H9 (cell line): ENCODE data around the gene GM2A. TPM values are rescaled to one million over a fixed set of nuclear protein-coding genes. Genes with fewer than 3 reads are reported as not detected.

Experiments
- DNase-seq: peaks from one replicate; pipeline ENCODE4 v3.0.0-alpha.2; 2017
- H2AFZ ChIP-seq: one replicate; pipeline ENCODE4 v1.6.1; 2013; ENCODE audit warnings: mild to moderate bottlenecking, low read length, control low read depth, moderate library complexity
- H2AK5ac ChIP-seq: 2 replicates; pipeline ENCODE4 v1.6.1; 2013; ENCODE audit warnings: low read length, control low read depth, mixed read lengths; ENCODE audit not compliant: insufficient read length
- H2BK120ac ChIP-seq: one replicate; pipeline ENCODE4 v1.6.1; 2013; ENCODE audit warnings: low read depth, mild to moderate bottlenecking, low read length, control low read depth, inconsistent platforms; ENCODE audit not compliant: poor library complexity, severe bottlenecking
- H2BK12ac ChIP-seq: 2 replicates; pipeline ENCODE4 v1.6.1; 2013; ENCODE audit warnings: low read length, control low read depth, mixed read lengths, low read depth; ENCODE audit not compliant: insufficient read length
- H2BK15ac ChIP-seq: 2 replicates; pipeline ENCODE4 v1.6.1; 2013; ENCODE audit warnings: low read depth, low read length, control low read depth
- H2BK20ac ChIP-seq: one replicate; pipeline ENCODE4 v1.6.1; 2013; ENCODE audit warnings: low read depth, mild to moderate bottlenecking, low read length, control low read depth, inconsistent platforms; ENCODE audit not compliant: poor library complexity, severe bottlenecking
- H2BK5ac ChIP-seq: 2 replicates; pipeline ENCODE4 v1.6.1; 2013; ENCODE audit warnings: low read length, control low read depth, mixed read lengths; ENCODE audit not compliant: insufficient read length
- H3K14ac ChIP-seq: 2 replicates; pipeline ENCODE4 v1.6.1; 2013; ENCODE audit warnings: low read length, control low read depth; ENCODE audit not compliant: insufficient read depth
- H3K18ac ChIP-seq: 2 replicates; pipeline ENCODE4 v1.6.1; 2013; ENCODE audit warnings: low read depth, mild to moderate bottlenecking, mixed read lengths, low read length, control low read depth; ENCODE audit not compliant: insufficient read length
- H3K23ac ChIP-seq: 2 replicates; pipeline ENCODE4 v1.6.1; 2013; ENCODE audit warnings: low read length, control low read depth, mixed read lengths, low read depth; ENCODE audit not compliant: insufficient read length
- H3K23me2 ChIP-seq: 2 replicates; pipeline ENCODE4 v1.6.1; 2013; ENCODE audit warnings: low read depth, mild to moderate bottlenecking, mixed read lengths, low read length, control low read depth; ENCODE audit not compliant: insufficient read length, poor library complexity, severe bottlenecking
- H3K27ac ChIP-seq: 2 replicates; pipeline ENCODE4 v1.5.1; 2013; ENCODE audit warnings: low read length, control low read depth, mixed read lengths, low read depth; ENCODE audit not compliant: insufficient read length
- H3K27me3 ChIP-seq: 2 replicates; pipeline ENCODE4 v1.6.1; 2013; ENCODE audit warnings: low read length, control low read depth, inconsistent platforms; ENCODE audit not compliant: insufficient read depth
- H3K4ac ChIP-seq: 2 replicates; pipeline ENCODE4 v1.6.1; 2013; ENCODE audit warnings: low read depth, mild to moderate bottlenecking, control low read depth, inconsistent platforms, low read length, moderate library complexity
- H3K4me1 ChIP-seq: 2 replicates; pipeline ENCODE4 v1.6.1; 2013; ENCODE audit warnings: low read length, control low read depth, inconsistent platforms; ENCODE audit not compliant: insufficient read depth
- H3K4me2 ChIP-seq: 2 replicates; pipeline ENCODE4 v1.6.1; 2013; ENCODE audit warnings: low read length, control low read depth, mixed read lengths; ENCODE audit not compliant: insufficient read length, insufficient read depth
- H3K56ac ChIP-seq: 2 replicates; pipeline ENCODE4 v1.6.1; 2013; ENCODE audit warnings: low read depth, mild to moderate bottlenecking, mixed read lengths, low read length, control low read depth; ENCODE audit not compliant: insufficient read length
- H3K79me1 ChIP-seq: 2 replicates; pipeline ENCODE4 v1.6.1; 2013; ENCODE audit warnings: low read depth, mild to moderate bottlenecking, moderate library complexity, low read length, control low read depth, inconsistent platforms; ENCODE audit not compliant: insufficient read depth, poor library complexity, severe bottlenecking
- H3K79me2 ChIP-seq: 2 replicates; pipeline ENCODE4 v1.6.1; 2013; ENCODE audit warnings: low read length, control low read depth, inconsistent platforms; ENCODE audit not compliant: insufficient read depth
- H3K9ac ChIP-seq: 2 replicates; pipeline ENCODE4 v1.6.1; 2013; ENCODE audit warnings: low read length, control low read depth, mixed read lengths; ENCODE audit not compliant: insufficient read length; ENCODE audit errors: extremely low read depth
- H3K9me3 ChIP-seq: one replicate; pipeline ENCODE4 v1.6.1; 2013; ENCODE audit warnings: low read depth, low read length, inconsistent platforms; ENCODE audit not compliant: control insufficient read depth
- H3T11ph ChIP-seq: one replicate; pipeline ENCODE4 v1.6.1; 2013; ENCODE audit warnings: mild to moderate bottlenecking, low read length, control low read depth, inconsistent platforms
- H4K20me1 ChIP-seq: one replicate; pipeline ENCODE4 v1.6.1; 2013; ENCODE audit not compliant: control insufficient read depth, insufficient read length, insufficient read depth
- H4K5ac ChIP-seq: 2 replicates; pipeline ENCODE4 v1.6.1; 2013; ENCODE audit warnings: low read depth, mild to moderate bottlenecking, mixed read lengths, low read length, control low read depth; ENCODE audit not compliant: insufficient read length
- H4K8ac ChIP-seq: replicated peaks from 2 replicates; pipeline ENCODE4 v1.6.1; 2013; ENCODE audit warnings: low read length, control low read depth, mixed read lengths, low read depth; ENCODE audit not compliant: insufficient read length
- H4K91ac ChIP-seq: 2 replicates; pipeline ENCODE4 v1.6.1; 2013; ENCODE audit warnings: low read depth, mild to moderate bottlenecking, moderate library complexity, mixed read lengths, low read length, control low read depth; ENCODE audit not compliant: insufficient read length
- H3K27ac Mint-ChIP-seq, 3 experiments: 2 replicates in 2 of 3; 3 replicates in 1 of 3; pipeline ENCODE4 v1.8.0; 2020 to 2021; ENCODE audit warnings: mixed read lengths in 3 of 3, mild to moderate bottlenecking in 1 of 3, moderate library complexity in 1 of 3
- H3K27me3 Mint-ChIP-seq: 2 replicates; pipeline ENCODE4 v1.8.0; 2021; ENCODE audit warnings: low read depth, mild to moderate bottlenecking, moderate library complexity, mixed read lengths
- H3K36me3 Mint-ChIP-seq, 3 experiments: 2 replicates in 2 of 3; 3 replicates in 1 of 3; pipeline ENCODE4 v1.8.0; 2020 to 2021; ENCODE audit warnings: low read depth in 3 of 3, mixed read lengths in 3 of 3; ENCODE audit not compliant: insufficient read depth in 1 of 3
- H3K4me1 Mint-ChIP-seq, 2 experiments: 2 replicates each; pipeline ENCODE4 v1.8.0; 2020; ENCODE audit warnings: mixed read lengths in 2 of 2
- H3K4me3 Mint-ChIP-seq, 2 experiments: 2 replicates in 1 of 2; 3 replicates in 1 of 2; pipeline ENCODE4 v1.8.0; 2020 to 2021; ENCODE audit warnings: mild to moderate bottlenecking in 2 of 2, mixed read lengths in 2 of 2, moderate library complexity in 1 of 2
- H3K9me3 Mint-ChIP-seq, 2 experiments: 2 replicates in 1 of 2; 3 replicates in 1 of 2; pipeline ENCODE4 v1.8.0; 2020; ENCODE audit warnings: mild to moderate bottlenecking in 2 of 2, mixed read lengths in 2 of 2, moderate library complexity in 1 of 2
- WGBS: extraction: QIAGEN DNeasy Blood & Tissue Kit; methylation state at CpG from one replicate; pipeline ENCODE4 v1.1.7; 2013; ENCODE audit warnings: missing lambda C conversion rate, low lambda C conversion rate, mixed read lengths; ENCODE audit not compliant: insufficient read length; ENCODE audit errors: extremely low coverage; 5-methylcytosine and 5-hydroxymethylcytosine counted together
- total RNA-seq: library from RNA; stranded (reverse); gene quantifications from 2 replicates; pipeline ENCODE4 v1.2.1, GENCODE V29; 2021
- TF ChIP-seq, protein P1 (sequence below): fragments of 200-600 bp; sonication (generic); conservative IDR thresholded peaks from 3 replicates; pipeline ENCODE4 v1.8.0; 2021; ENCODE audit warnings: antibody characterized with exemption, mild to moderate bottlenecking

The GM2A gene
- total RNA-seq, 1 experiment from 2014 or later, result 27.8 TPM

- Histone ChIP-seq H3K56ac (no peak overlapping the region), H2BK20ac (no peak overlapping the region), H3K4me1 (no peaks in the 10 kb centered on the region), H3K79me2 (no peaks in the 10 kb centered on the region), H4K91ac (no peak overlapping the region), H3K23ac (no peak overlapping the region), H4K20me1 (no peaks in the 10 kb centered on the region), H3K27ac (no peak overlapping the region), H4K5ac (no peak overlapping the region), H2BK12ac (no peak overlapping the region), H2AFZ (no peak overlapping the region), H2BK5ac (no peak overlapping the region), H2BK15ac (no peak overlapping the region), H3K9me3 (no peaks in the 10 kb centered on the region), H3K4ac (no peak overlapping the region), H2AK5ac (no peak overlapping the region), H3K9ac (no peak overlapping the region), H3K18ac (no peak overlapping the region), H3K27me3 (no peaks in the 10 kb centered on the region), H4K8ac (no peak overlapping the region), H3K4me2 (no peak overlapping the region), H3K14ac (no peak overlapping the region), H3T11ph (no peak overlapping the region), H2BK120ac (no peak overlapping the region), H3K23me2 (peaks cover 3% of the 10 kb centered on the region), H3K79me1 (no peaks in the 10 kb centered on the region)
- DNase-seq, result no peak
- TF ChIP-seq, protein P1, sequence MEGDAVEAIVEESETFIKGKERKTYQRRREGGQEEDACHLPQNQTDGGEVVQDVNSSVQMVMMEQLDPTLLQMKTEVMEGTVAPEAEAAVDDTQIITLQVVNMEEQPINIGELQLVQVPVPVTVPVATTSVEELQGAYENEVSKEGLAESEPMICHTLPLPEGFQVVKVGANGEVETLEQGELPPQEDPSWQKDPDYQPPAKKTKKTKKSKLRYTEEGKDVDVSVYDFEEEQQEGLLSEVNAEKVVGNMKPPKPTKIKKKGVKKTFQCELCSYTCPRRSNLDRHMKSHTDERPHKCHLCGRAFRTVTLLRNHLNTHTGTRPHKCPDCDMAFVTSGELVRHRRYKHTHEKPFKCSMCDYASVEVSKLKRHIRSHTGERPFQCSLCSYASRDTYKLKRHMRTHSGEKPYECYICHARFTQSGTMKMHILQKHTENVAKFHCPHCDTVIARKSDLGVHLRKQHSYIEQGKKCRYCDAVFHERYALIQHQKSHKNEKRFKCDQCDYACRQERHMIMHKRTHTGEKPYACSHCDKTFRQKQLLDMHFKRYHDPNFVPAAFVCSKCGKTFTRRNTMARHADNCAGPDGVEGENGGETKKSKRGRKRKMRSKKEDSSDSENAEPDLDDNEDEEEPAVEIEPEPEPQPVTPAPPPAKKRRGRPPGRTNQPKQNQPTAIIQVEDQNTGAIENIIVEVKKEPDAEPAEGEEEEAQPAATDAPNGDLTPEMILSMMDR, result no peak
- H3K4me1 Mint-ChIP-seq, result peaks cover 17 to 22% of the 10 kb centered on the region in 2 experiments
- WGBS, result no CpG with 5 or more reads among the region's 6 CpGs
- peak overlapping the region in 1 of 2 experiments; percentile 83; a peak in 1 of 5 replicates for H3K4me3 Mint-ChIP-seq
- peaks cover 0 to 2% (median 0%) of the 10 kb centered on the region in 3 experiments; a peak in 1 of 7 replicates for H3K36me3 Mint-ChIP-seq
- no peak overlapping the region for H3K27ac Mint-ChIP-seq
- H3K9me3 Mint-ChIP-seq, result no peaks in the 10 kb centered on the region
- peaks cover 17% of the 10 kb centered on the region for H3K27me3 Mint-ChIP-seq
Measured at GRCh38 chr5:151222054-151222789, 30.8 kb upstream of the GM2A start.
